Measurements from ENCODE around the gene CREB1. TPM values are rescaled to one million over a fixed set of nuclear protein-coding genes. Genes with fewer than 3 reads are reported as not detected.
"Not testable (repeated sequence)": the region's sequence is repeated elsewhere in the genome, so short reads cannot be mapped to it uniquely, and the experiment has no call there.

CREB1 gene
- total and polyA plus RNA-seq, 4 donors = 5.4 to 79.6 (median 35.1) TPM

GRCh38 chr2:207494137-207494536, 35.6 kb upstream of the CREB1 start:
- WGBS, 2 donors = 76 to 98% methylated on average over 1 of the region's 1 CpG
- Histone ChIP-seq H3K9ac (ENCODE audit: insufficient read depth in 1 of 2, low read length in 2 of 2) (no peak overlapping the region), H3K27ac (ENCODE audit: low read depth in 1 of 2, low read length in 1 of 2) (no peak overlapping the region), H3K4me3 (no peak overlapping the region), H3K9me3 (ENCODE audit: control insufficient read depth in 4 of 4, insufficient read depth in 3 of 4, low read length in 3 of 4) (no peaks in the 10 kb centered on the region), H3K27me3 (ENCODE audit: control insufficient read depth in 3 of 3, insufficient read depth in 3 of 3, low read length in 2 of 3) (no peaks in the 10 kb centered on the region), H3K36me3 (ENCODE audit: control insufficient read depth in 4 of 4, insufficient read depth in 4 of 4, low read length in 4 of 4) (no peaks in the 10 kb centered on the region), H3K4me1 (ENCODE audit: control insufficient read depth in 5 of 5, insufficient read depth in 5 of 5, low read length in 5 of 5) (peaks cover 0 to 2% (median 0%) of the 10 kb centered on the region in 5 donors)
- DNase-seq (no peak), ATAC-seq (ENCODE audit: insufficient read depth, low FRiP score) (no peak)
- TF ChIP-seq, protein P1, sequence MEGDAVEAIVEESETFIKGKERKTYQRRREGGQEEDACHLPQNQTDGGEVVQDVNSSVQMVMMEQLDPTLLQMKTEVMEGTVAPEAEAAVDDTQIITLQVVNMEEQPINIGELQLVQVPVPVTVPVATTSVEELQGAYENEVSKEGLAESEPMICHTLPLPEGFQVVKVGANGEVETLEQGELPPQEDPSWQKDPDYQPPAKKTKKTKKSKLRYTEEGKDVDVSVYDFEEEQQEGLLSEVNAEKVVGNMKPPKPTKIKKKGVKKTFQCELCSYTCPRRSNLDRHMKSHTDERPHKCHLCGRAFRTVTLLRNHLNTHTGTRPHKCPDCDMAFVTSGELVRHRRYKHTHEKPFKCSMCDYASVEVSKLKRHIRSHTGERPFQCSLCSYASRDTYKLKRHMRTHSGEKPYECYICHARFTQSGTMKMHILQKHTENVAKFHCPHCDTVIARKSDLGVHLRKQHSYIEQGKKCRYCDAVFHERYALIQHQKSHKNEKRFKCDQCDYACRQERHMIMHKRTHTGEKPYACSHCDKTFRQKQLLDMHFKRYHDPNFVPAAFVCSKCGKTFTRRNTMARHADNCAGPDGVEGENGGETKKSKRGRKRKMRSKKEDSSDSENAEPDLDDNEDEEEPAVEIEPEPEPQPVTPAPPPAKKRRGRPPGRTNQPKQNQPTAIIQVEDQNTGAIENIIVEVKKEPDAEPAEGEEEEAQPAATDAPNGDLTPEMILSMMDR (IDR thresholded peaks at IDR 0.05; ENCODE audit: control extremely low read depth, extremely low read depth) = no peak

DNA sequence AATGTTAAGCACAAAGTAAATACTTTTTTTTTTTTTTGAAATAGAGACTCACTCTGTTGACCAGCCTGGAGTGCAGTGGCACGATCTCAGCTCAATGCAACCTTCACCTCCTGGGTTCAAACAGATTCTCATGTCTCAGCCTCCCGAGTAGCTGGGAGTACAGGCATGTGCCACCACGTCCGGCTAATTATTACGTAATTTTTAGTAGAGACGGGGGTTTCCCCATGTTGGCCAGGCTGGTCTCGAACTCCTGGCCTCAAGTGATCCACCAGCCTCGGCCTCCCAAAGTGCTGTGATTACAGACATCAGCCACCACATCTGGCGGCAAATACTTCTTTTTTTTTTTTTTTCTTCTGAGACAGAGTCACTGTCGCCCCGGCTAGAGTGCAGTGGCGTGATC, 32.8 kb upstream of the CREB1 start:
- H3K36me3 ChIP-seq (ENCODE audit: control insufficient read depth in 4 of 4, insufficient read depth in 4 of 4, low read length in 4 of 4); H3K9me3 ChIP-seq (ENCODE audit: control insufficient read depth in 4 of 4, insufficient read depth in 3 of 4, low read length in 3 of 4); H3K4me3 ChIP-seq; H3K4me1 ChIP-seq (ENCODE audit: control insufficient read depth in 5 of 5, insufficient read depth in 5 of 5, low read length in 5 of 5); H3K9ac ChIP-seq (ENCODE audit: insufficient read depth in 1 of 2, low read length in 2 of 2); ATAC-seq (ENCODE audit: insufficient read depth, low FRiP score); H3K27ac ChIP-seq (ENCODE audit: low read depth in 1 of 2, low read length in 1 of 2); H3K27me3 ChIP-seq (ENCODE audit: control insufficient read depth in 3 of 3, insufficient read depth in 3 of 3, low read length in 2 of 3); DNase-seq: not testable (repeated sequence)
- 81 to 86% methylated on average over 12 of the region's 12 CpGs for WGBS, 2 donors

- ATAC-seq (ENCODE audit: insufficient read depth, low FRiP score) = no peak
- 83 to 95% methylated on average over 1 of the region's 1 CpG for WGBS, 2 donors
Observed at GRCh38 chr2:207497596-207497995, 32.2 kb upstream of the CREB1 start.

GRCh38 chr2:207498427-207498826, 31.3 kb upstream of the CREB1 start:
- Histone ChIP-seq H3K27me3 (ENCODE audit: control insufficient read depth in 3 of 3, insufficient read depth in 3 of 3, low read length in 2 of 3) (no peaks in the 10 kb centered on the region), H3K27ac (ENCODE audit: low read depth in 1 of 2, low read length in 1 of 2) (no peak overlapping the region), H3K36me3 (ENCODE audit: control insufficient read depth in 4 of 4, insufficient read depth in 4 of 4, low read length in 4 of 4) (no peaks in the 10 kb centered on the region), H3K9ac (ENCODE audit: insufficient read depth in 1 of 2, low read length in 2 of 2) (no peak overlapping the region), H3K4me3 (no peak overlapping the region), H3K9me3 (ENCODE audit: control insufficient read depth in 4 of 4, insufficient read depth in 3 of 4, low read length in 3 of 4) (no peaks in the 10 kb centered on the region), H3K4me1 (ENCODE audit: control insufficient read depth in 5 of 5, insufficient read depth in 5 of 5, low read length in 5 of 5) (peaks cover 0 to 14% (median 0%) of the 10 kb centered on the region in 5 donors)
- ATAC-seq (ENCODE audit: insufficient read depth, low FRiP score) (no peak), DNase-seq (no peak)
- TF ChIP-seq, protein P1 (IDR thresholded peaks at IDR 0.05; ENCODE audit: control extremely low read depth, extremely low read depth) = no peak
- WGBS, 2 donors = 66 to 96% methylated on average over 4 of the region's 4 CpGs

More at GRCh38 chr2:207497596-207497995, 32.2 kb upstream of the CREB1 start:
- Histone ChIP-seq H3K9ac (ENCODE audit: insufficient read depth in 1 of 2, low read length in 2 of 2) (no peak overlapping the region), H3K27me3 (ENCODE audit: control insufficient read depth in 3 of 3, insufficient read depth in 3 of 3, low read length in 2 of 3) (no peaks in the 10 kb centered on the region), H3K27ac (ENCODE audit: low read depth in 1 of 2, low read length in 1 of 2) (no peak overlapping the region), H3K36me3 (ENCODE audit: control insufficient read depth in 4 of 4, insufficient read depth in 4 of 4, low read length in 4 of 4) (no peaks in the 10 kb centered on the region), H3K4me3 (no peak overlapping the region), H3K4me1 (ENCODE audit: control insufficient read depth in 5 of 5, insufficient read depth in 5 of 5, low read length in 5 of 5) (peaks cover 0 to 9% (median 0%) of the 10 kb centered on the region in 5 donors), H3K9me3 (ENCODE audit: control insufficient read depth in 4 of 4, insufficient read depth in 3 of 4, low read length in 3 of 4) (no peaks in the 10 kb centered on the region)
- no peak for DNase-seq
- TF ChIP-seq, protein P1 (IDR thresholded peaks at IDR 0.05; ENCODE audit: control extremely low read depth, extremely low read depth) = no peak
